AG09319 (cell line): ENCODE results near the gene OTULIN.

ENCODE experiments used
- DNase-seq: peaks from one replicate; pipeline ENCODE4 v3.0.0-alpha.2; 2010; ENCODE audit warnings: low read depth; ENCODE audit errors: extremely low read depth
- CTCF ChIP-seq: IDR thresholded peaks from 2 replicates; pipeline ENCODE4 v1.5.1; 2011; ENCODE audit warnings: low read depth, mild to moderate bottlenecking, inconsistent platforms, low read length, moderate library complexity

Gene OTULIN

GRCh38 chr5:14668181-14668591 is 3.7 kb downstream of the OTULIN start:
- no peak for DNase-seq
- no peak for TF ChIP-seq CTCF

- no peak for DNase-seq
- no peak for TF ChIP-seq CTCF
Observed at GRCh38 chr5:14669415-14669814, 4.9 kb downstream of the OTULIN start.

DNA sequence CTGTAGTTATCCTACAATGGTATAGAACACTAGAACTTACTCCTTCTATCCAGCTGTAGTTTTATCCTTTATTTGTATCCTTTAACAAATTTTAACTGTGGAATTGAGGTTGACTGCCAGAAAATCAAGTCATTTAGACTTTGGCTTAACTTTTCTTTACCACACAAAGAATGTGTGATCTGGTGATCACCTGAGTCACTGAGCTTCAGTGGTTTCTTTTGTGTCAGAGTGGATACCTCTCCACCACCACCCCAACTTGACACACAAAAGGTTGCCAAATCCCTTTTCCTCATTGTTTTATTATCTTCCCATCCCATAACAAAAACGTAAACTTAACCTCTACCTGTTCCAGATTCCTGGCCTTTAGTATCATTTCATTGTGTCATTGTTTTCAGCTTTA is 5.5 kb downstream of the OTULIN start:
- no peak for TF ChIP-seq CTCF
- no peak for DNase-seq

DNA sequence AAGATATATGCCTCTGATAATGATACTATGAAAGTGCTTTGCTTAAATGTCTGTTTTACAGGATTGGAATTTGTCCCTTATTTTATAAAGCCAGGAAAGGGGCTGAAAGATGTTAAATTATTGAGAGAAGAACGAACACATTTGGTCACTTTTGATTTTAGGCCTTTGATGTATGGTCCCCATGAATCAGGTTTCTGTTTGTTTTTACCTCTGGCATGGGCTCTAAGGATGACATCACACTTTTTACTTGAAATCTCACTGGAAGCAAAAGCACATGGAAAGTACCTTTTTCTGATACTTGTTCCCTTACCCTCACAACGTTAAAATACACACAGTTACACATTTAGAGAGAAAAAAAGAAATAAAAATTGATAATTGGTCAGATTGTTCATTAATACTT is 6.9 kb downstream of the OTULIN start:
- TF ChIP-seq CTCF, result no peak
- no peak for DNase-seq

- no peak for TF ChIP-seq CTCF
- no peak for DNase-seq
Observed at GRCh38 chr5:14672082-14672481, 7.6 kb downstream of the OTULIN start.

- TF ChIP-seq CTCF, result no peak
- DNase-seq, result no peak
Observed at GRCh38 chr5:14672484-14673394, 8.2 kb downstream of the OTULIN start.

GRCh38 chr5:14673443-14673842 is 8.9 kb downstream of the OTULIN start:
- DNase-seq, result no peak
- no peak for TF ChIP-seq CTCF
